B cell (primary cell): ENCODE measurements around the gene ZBTB16. TPM values are rescaled to one million over a fixed set of nuclear protein-coding genes. Genes with fewer than 3 reads are reported as not detected.
A peak's percentile ranks its signal among the peaks of the same experiment; 100 is the strongest.

Experiments
- ATAC-seq: fragments of 200-7000 bp; cut with Tn5 transposase; one replicate; pipeline ENCODE4 v1.10.0; 2021; ENCODE audit warnings: low read depth, mild to moderate bottlenecking, moderate number of reproducible peaks, moderate library complexity
- CTCF ChIA-PET: fragments of 350-600 bp; sonication (Branson Sonifier 250); formaldehyde crosslinking; loops from one replicate; lab custom pipeline; 2021; ENCODE audit warnings: antibody characterized with exemption, inconsistent platforms; lab: Charles Lee
- POLR2A ChIA-PET: fragments of 350-600 bp; sonication (Branson Sonifier 250); formaldehyde crosslinking; loops from one replicate; lab custom pipeline; 2021; ENCODE audit warnings: antibody characterized with exemption; lab: Charles Lee
- DNase-seq: peaks from one replicate; pipeline ENCODE4 v3.0.0; 2013
- H2AFZ ChIP-seq: 2 replicates; pipeline ENCODE4 v1.6.1; 2012; ENCODE audit warnings: mild to moderate bottlenecking, low read depth, low read length; ENCODE audit not compliant: insufficient read depth, poor library complexity, severe bottlenecking
- H3K27ac ChIP-seq, 2 donors: 1 replicate in 1 of 2; 2 replicates in 1 of 2; pipeline ENCODE4 v1.5.1; 2012 to 2013; ENCODE audit warnings: low read length in 2 of 2, mild to moderate bottlenecking in 2 of 2, moderate library complexity in 1 of 2
- H3K27me3 ChIP-seq, 4 experiments: fragments of 200-600 bp in 1 of 4; sonication (generic) in 1 of 4; replicated peaks in 1 of 4; 1 replicate in 2 of 4; 2 replicates in 2 of 4; pipeline versions ENCODE4 v1.6.1 to v1.7.0; 2013 to 2016; ENCODE audit warnings: low read length in 3 of 4, mild to moderate bottlenecking in 2 of 4, mixed read lengths in 1 of 4, moderate library complexity in 1 of 4; ENCODE audit not compliant: insufficient read depth in 4 of 4, control insufficient read depth in 3 of 4; ENCODE audit errors: control extremely low read depth in 1 of 4
- H3K36me3 ChIP-seq, 2 experiments: replicated peaks in 1 of 2; 1 replicate in 1 of 2; 2 replicates in 1 of 2; pipeline versions ENCODE4 v1.6.1 to v1.7.1; 2013; ENCODE audit warnings: low read length in 1 of 2; ENCODE audit not compliant: insufficient read depth in 2 of 2, control insufficient read depth in 1 of 2; ENCODE audit errors: control extremely low read depth in 1 of 2, extremely low read depth in 1 of 2
- H3K4me1 ChIP-seq, 2 donors: fragments of 200-600 bp in 1 of 2; sonication (generic) in 1 of 2; 1 replicate in 1 of 2; 2 replicates in 1 of 2; pipeline versions ENCODE4 v1.5.1 to v1.6.1; 2013 to 2017; ENCODE audit warnings: low read length in 2 of 2; ENCODE audit not compliant: control insufficient read depth in 2 of 2, insufficient read depth in 2 of 2
- H3K4me2 ChIP-seq: replicated peaks from 2 replicates; pipeline ENCODE3; 2012; ENCODE audit warnings: mild to moderate bottlenecking, low read depth, low read length; ENCODE audit not compliant: poor library complexity, severe bottlenecking
- H3K4me3 ChIP-seq, 5 experiments: fragments of 200-600 bp in 1 of 5; sonication (generic) in 1 of 5; 1 replicate in 3 of 5; 2 replicates in 2 of 5; pipeline versions ENCODE4 v1.5.1 to v1.7.0; 2011 to 2016; ENCODE audit warnings: low read length in 4 of 5, mild to moderate bottlenecking in 4 of 5, low read depth in 2 of 5, control low read depth in 1 of 5, moderate library complexity in 1 of 5; ENCODE audit not compliant: insufficient read depth in 1 of 5; ENCODE audit errors: control extremely low read depth in 1 of 5, extremely low read depth in 1 of 5
- H3K79me2 ChIP-seq: fragments of 200-600 bp; sonication (generic); one replicate; pipeline ENCODE4 v1.6.0; 2016; ENCODE audit warnings: low read length; ENCODE audit not compliant: control insufficient read depth, insufficient read depth
- H3K9ac ChIP-seq: fragments of 200-600 bp; sonication (generic); 2 replicates; pipeline ENCODE4 v1.6.1; 2017; ENCODE audit warnings: mild to moderate bottlenecking, low read length, moderate library complexity
- H3K9me3 ChIP-seq, 3 donors: one replicate each; pipeline versions ENCODE4 v1.6.1 to v1.7.1; 2013; ENCODE audit warnings: low read length in 2 of 3; ENCODE audit not compliant: control insufficient read depth in 2 of 3, insufficient read depth in 1 of 3; ENCODE audit errors: control extremely low read depth in 1 of 3
- H4K20me1 ChIP-seq: 2 replicates; pipeline ENCODE4 v1.6.0; 2012; ENCODE audit warnings: mild to moderate bottlenecking, low read length; ENCODE audit not compliant: insufficient read depth, control insufficient read depth, poor library complexity, severe bottlenecking
- H3K27ac Mint-ChIP-seq: one replicate; pipeline ENCODE4 v1.8.0; 2021; ENCODE audit warnings: mixed read lengths
- H3K27me3 Mint-ChIP-seq: one replicate; pipeline ENCODE4 v1.8.0; 2021; ENCODE audit warnings: mixed read lengths
- H3K4me1 Mint-ChIP-seq: one replicate; pipeline ENCODE4 v1.8.0; 2021; ENCODE audit warnings: mixed read lengths
- H3K4me3 Mint-ChIP-seq: one replicate; pipeline ENCODE4 v1.8.0; 2021; ENCODE audit warnings: mixed read lengths
- H3K9me3 Mint-ChIP-seq: one replicate; pipeline ENCODE4 v1.8.0; 2022; ENCODE audit warnings: mixed read lengths; ENCODE audit not compliant: insufficient read depth
- EZH2 ChIP-seq: IDR thresholded peaks from 2 replicates; pipeline ENCODE4 v1.6.1; 2012; ENCODE audit warnings: borderline replicate concordance, low read depth, mild to moderate bottlenecking, moderate library complexity, low read length; ENCODE audit not compliant: insufficient read depth, poor library complexity, severe bottlenecking
- WGBS: methylation state at CpG from one replicate; pipeline ENCODE4 v1.1.5; 2013; ENCODE audit warnings: missing lambda C conversion rate; ENCODE audit not compliant: insufficient coverage; 5-methylcytosine and 5-hydroxymethylcytosine counted together
- intact Hi-C: fragments of 100-400 bp; cut with micrococcal nuclease; formaldehyde crosslinking; loops from one replicate; pipeline ENCODE4 v1.10.0; 2022
- polyA plus RNA-seq: library from polyadenylated mRNA; depleted of rRNA; stranded (reverse); fragments of >200 nt; gene quantifications from 2 replicates; pipeline ENCODE4 v1.2.3, GENCODE V29; 2012
- total RNA-seq, 2 donors: library from RNA; stranded (reverse); fragments of 120-200 nt in 1 of 2; gene quantifications; 1 replicate in 1 of 2; 2 replicates in 1 of 2; pipeline versions ENCODE4 v1.2.3 to v1.2.4, GENCODE V29; 2013 to 2022
- TF ChIP-seq, protein P1 (sequence below): fragments of 200-600 bp; IDR thresholded peaks from one replicate; pipeline ENCODE4 v1.8.0; 2022; ENCODE audit warnings: antibody characterized with exemption, mild to moderate bottlenecking

ZBTB16 gene
- total and polyA plus RNA-seq, 2 donors (not counting 1 experiment from before 2014, with no cell fraction given): 16.0 to 20.6 TPM

DNA sequence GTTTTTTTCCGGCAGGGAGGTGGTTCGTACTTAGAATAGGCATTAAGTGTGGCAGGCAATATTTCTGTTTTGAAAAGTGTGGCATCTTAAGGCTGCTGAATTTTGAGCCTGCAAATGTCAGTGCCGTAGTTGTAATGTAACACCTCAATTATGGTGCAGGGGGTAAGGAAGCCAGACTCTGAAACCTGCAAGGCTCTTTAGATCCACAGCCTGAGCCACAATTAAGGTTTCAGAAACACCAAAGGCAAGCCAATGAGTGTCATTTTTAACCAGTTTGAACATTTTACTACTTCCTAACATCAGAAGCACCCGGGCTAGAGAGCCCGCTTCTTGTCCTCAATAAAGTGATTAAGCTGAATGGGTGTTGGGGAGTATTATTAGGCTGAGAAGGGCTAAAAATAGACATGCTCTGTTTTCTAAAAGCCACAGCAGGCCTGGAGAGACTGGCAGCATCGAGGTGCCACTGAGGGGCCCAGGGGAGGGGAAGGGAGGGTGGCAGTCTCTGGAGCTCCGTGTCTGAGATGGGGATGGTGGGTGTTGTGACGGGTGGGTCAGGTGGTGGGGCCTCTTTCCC is 113.4 kb downstream of the ZBTB16 start:
- Histone ChIP-seq H3K4me3 (no peak overlapping the region), H3K27ac (peak overlapping the region in 1 of 2 donors; percentile 10), H3K4me1 (peaks cover 48 to 57% of the 10 kb centered on the region in 2 donors), H3K9me3 (no peaks in the 10 kb centered on the region), H3K36me3 (no peaks in the 10 kb centered on the region), H3K27me3 (no peaks in the 10 kb centered on the region), H4K20me1 (no peaks in the 10 kb centered on the region), H3K9ac (no peak overlapping the region), H3K4me2 (peak overlapping the region; percentile 62), H2AFZ (peak overlapping the region; percentile 41), H3K79me2 (peaks cover 5% of the 10 kb centered on the region)
- intact Hi-C loops: no loop called here
- CTCF ChIA-PET: interaction anchor here (0.6 to 1.2 kb wide), 2 partner anchors 19 to 20 kb away, joined by 3 read pairs; no protein-coding TSS in a partner anchor
- Mint-ChIP-seq H3K27ac (no peak overlapping the region), H3K9me3 (no peaks in the 10 kb centered on the region), H3K4me3 (no peak overlapping the region), H3K27me3 (peaks cover 4% of the 10 kb centered on the region), H3K4me1 (peaks cover 58% of the 10 kb centered on the region)
- 51% methylated on average over 5 of the region's 8 CpGs for WGBS
- ATAC-seq (no peak), DNase-seq (no peak)
- POLR2A ChIA-PET: interaction anchor here (1.3 kb wide), 1 partner anchor 13 kb away, joined by 3 read pairs; no protein-coding TSS in a partner anchor
- TF ChIP-seq EZH2: no peak
- TF ChIP-seq, protein P1, sequence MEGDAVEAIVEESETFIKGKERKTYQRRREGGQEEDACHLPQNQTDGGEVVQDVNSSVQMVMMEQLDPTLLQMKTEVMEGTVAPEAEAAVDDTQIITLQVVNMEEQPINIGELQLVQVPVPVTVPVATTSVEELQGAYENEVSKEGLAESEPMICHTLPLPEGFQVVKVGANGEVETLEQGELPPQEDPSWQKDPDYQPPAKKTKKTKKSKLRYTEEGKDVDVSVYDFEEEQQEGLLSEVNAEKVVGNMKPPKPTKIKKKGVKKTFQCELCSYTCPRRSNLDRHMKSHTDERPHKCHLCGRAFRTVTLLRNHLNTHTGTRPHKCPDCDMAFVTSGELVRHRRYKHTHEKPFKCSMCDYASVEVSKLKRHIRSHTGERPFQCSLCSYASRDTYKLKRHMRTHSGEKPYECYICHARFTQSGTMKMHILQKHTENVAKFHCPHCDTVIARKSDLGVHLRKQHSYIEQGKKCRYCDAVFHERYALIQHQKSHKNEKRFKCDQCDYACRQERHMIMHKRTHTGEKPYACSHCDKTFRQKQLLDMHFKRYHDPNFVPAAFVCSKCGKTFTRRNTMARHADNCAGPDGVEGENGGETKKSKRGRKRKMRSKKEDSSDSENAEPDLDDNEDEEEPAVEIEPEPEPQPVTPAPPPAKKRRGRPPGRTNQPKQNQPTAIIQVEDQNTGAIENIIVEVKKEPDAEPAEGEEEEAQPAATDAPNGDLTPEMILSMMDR: no peak

DNA sequence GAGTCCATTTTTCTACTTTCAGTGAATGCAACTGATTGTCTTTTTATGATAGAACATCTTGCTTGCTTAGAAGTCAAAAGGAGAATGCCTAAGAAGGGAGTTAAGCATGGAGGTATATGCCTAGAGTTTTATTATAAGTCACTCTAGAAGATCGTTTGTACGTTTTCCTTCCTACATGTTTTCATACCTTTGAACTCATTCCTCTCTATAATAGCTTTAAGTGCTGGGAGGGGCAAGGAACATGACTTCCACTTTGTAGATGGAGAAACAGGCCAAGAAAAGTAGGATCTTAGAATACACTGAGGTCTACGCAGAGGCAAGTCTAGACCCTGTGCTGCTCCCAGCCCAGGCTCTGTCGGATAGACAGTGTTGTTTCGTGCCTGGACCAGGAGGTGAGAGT is 114.3 kb downstream of the ZBTB16 start:
- no peak overlapping the region for H3K4me2 ChIP-seq
- Mint-ChIP-seq H3K27ac (no peak overlapping the region), H3K4me3 (no peak overlapping the region), H3K27me3 (peaks cover 4% of the 10 kb centered on the region), H3K9me3 (no peaks in the 10 kb centered on the region), H3K4me1 (peaks cover 57% of the 10 kb centered on the region)
- ChIA-PET POLR2A (interaction anchor here (0.6 kb wide), 1 partner anchor 11 kb away, joined by 9 read pairs; no protein-coding TSS in a partner anchor), CTCF (interaction anchor here (1.0 to 1.9 kb wide), 3 partner anchors 14 to 278 kb away, joined by 4 to 6 read pairs (median 5); no protein-coding TSS in a partner anchor)
- no peaks in the 10 kb centered on the region for H3K27me3 ChIP-seq
- no peak overlapping the region for H2AFZ ChIP-seq
- H3K9ac ChIP-seq: no peak overlapping the region
- H3K36me3 ChIP-seq: no peaks in the 10 kb centered on the region
- no peak overlapping the region for H3K4me3 ChIP-seq
- intact Hi-C loops: no loop called here
- H3K9me3 ChIP-seq: no peaks in the 10 kb centered on the region
- no peak overlapping the region for H3K27ac ChIP-seq
- TF ChIP-seq, protein P1: no peak
- no peak for TF ChIP-seq EZH2
- H3K4me1 ChIP-seq: peaks cover 46 to 55% of the 10 kb centered on the region in 2 donors
- WGBS: 100% methylated on average over 3 of the region's 5 CpGs
- peaks cover 5% of the 10 kb centered on the region for H3K79me2 ChIP-seq
- H4K20me1 ChIP-seq: no peaks in the 10 kb centered on the region
- no peak for ATAC-seq
- DNase-seq: no peak
